ENCODE data around the gene PRKG1.

DNA sequence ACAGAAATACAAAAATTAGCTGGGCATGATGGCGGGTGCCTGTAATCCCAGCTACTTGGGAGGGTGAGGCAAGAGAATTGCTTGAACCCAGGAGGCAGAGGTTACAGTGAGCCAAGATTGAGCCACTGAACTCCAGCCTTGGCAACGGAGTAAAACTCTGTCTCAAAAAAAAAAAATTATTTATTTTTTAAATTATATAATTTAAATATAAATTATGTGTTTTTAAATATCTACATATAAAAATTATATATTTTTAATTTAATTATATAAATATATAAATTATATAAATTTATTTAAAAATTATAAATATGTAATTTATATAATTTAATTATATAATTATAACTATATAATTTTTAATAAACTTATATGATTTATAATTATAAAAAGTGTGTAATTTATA is 51.2 kb downstream of the PRKG1 start:
- TF ChIP-seq, protein P1, sequence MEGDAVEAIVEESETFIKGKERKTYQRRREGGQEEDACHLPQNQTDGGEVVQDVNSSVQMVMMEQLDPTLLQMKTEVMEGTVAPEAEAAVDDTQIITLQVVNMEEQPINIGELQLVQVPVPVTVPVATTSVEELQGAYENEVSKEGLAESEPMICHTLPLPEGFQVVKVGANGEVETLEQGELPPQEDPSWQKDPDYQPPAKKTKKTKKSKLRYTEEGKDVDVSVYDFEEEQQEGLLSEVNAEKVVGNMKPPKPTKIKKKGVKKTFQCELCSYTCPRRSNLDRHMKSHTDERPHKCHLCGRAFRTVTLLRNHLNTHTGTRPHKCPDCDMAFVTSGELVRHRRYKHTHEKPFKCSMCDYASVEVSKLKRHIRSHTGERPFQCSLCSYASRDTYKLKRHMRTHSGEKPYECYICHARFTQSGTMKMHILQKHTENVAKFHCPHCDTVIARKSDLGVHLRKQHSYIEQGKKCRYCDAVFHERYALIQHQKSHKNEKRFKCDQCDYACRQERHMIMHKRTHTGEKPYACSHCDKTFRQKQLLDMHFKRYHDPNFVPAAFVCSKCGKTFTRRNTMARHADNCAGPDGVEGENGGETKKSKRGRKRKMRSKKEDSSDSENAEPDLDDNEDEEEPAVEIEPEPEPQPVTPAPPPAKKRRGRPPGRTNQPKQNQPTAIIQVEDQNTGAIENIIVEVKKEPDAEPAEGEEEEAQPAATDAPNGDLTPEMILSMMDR (IDR thresholded peaks at IDR 0.05), result no peak
- TF ChIP-seq EZH2 (IDR thresholded peaks at IDR 0.05; ENCODE audit: borderline replicate concordance, insufficient read depth, low read depth, low read length, poor library complexity, severe bottlenecking), result no peak

Measured in B cell (primary cell).